Superior temporal gyrus (tissue), 1 donor: ENCODE measurements around the gene CABCOCO1.

Experiments used
- DNase-seq: peaks from one replicate; pipeline ENCODE4 v3.0.0-alpha.2; 2016; ENCODE audit errors: extremely low spot score

Gene CABCOCO1

GRCh38 chr10:61662794-61663259, at the start of gene CABCOCO1:
TSS of gene CABCOCO1 (plus strand) at chr10:61662929. CDS start at chr10:61662973, 44 bp downstream.
- peak; percentile 77 for DNase-seq

- DNase-seq, result no peak
Observed at GRCh38 chr10:61613665-61614064, 49.1 kb upstream of the CABCOCO1 start.

GRCh38 chr10:61616611-61617010, 46.1 kb upstream of the CABCOCO1 start:
- no peak for DNase-seq

GRCh38 chr10:61617180-61617579, 45.5 kb upstream of the CABCOCO1 start:
- DNase-seq, result no peak

- DNase-seq, result no peak
Observed at GRCh38 chr10:61617586-61617985, 45.1 kb upstream of the CABCOCO1 start.

GRCh38 chr10:61618388-61618961, 44.3 kb upstream of the CABCOCO1 start:
- DNase-seq, result no peak

GRCh38 chr10:61620506-61620905, 42.2 kb upstream of the CABCOCO1 start:
- no peak for DNase-seq

- no peak for DNase-seq
Observed at GRCh38 chr10:61621605-61622051, 41.1 kb upstream of the CABCOCO1 start.

- DNase-seq, result peak; percentile 80
Observed at GRCh38 chr10:61623161-61623560, 39.6 kb upstream of the CABCOCO1 start.

GRCh38 chr10:61626209-61626608, 36.5 kb upstream of the CABCOCO1 start:
- no peak for DNase-seq

- DNase-seq, result no peak
Observed at GRCh38 chr10:61627266-61627665, 35.5 kb upstream of the CABCOCO1 start.

- DNase-seq, result peak; percentile 61
Observed at GRCh38 chr10:61628151-61628874, 34.4 kb upstream of the CABCOCO1 start.

- DNase-seq, result peak; percentile 56
Observed at GRCh38 chr10:61628875-61629513, 33.7 kb upstream of the CABCOCO1 start.

GRCh38 chr10:61629576-61629975, 33.2 kb upstream of the CABCOCO1 start:
- DNase-seq, result no peak

- no peak for DNase-seq
Observed at GRCh38 chr10:61632057-61632670, 30.6 kb upstream of the CABCOCO1 start.

- no peak for DNase-seq
Observed at GRCh38 chr10:61633665-61634064, 29.1 kb upstream of the CABCOCO1 start.

- no peak for DNase-seq
Observed at GRCh38 chr10:61634746-61635145, 28.0 kb upstream of the CABCOCO1 start.

GRCh38 chr10:61635471-61635870, 27.3 kb upstream of the CABCOCO1 start:
- no peak for DNase-seq

- no peak for DNase-seq
Observed at GRCh38 chr10:61635932-61636331, 26.8 kb upstream of the CABCOCO1 start.

- no peak for DNase-seq
Observed at GRCh38 chr10:61639952-61640351, 22.8 kb upstream of the CABCOCO1 start.

GRCh38 chr10:61640856-61641255, 21.9 kb upstream of the CABCOCO1 start:
- DNase-seq, result no peak

GRCh38 chr10:61642150-61642571, 20.6 kb upstream of the CABCOCO1 start:
- no peak for DNase-seq
